CD4-positive, alpha-beta T cell treated with Interleukin-6 at 100 ng/mL for 8 hours (primary cell): ENCODE results near the gene COX4I2.
"Not testable (repeated sequence)": the region's sequence is repeated elsewhere in the genome, so short reads cannot be mapped to it uniquely, and the experiment has no call there.

ENCODE experiments used
- DNase-seq: peaks from one replicate; pipeline ENCODE4 v3.0.0-alpha.2; 2020; ENCODE audit warnings: mixed read lengths, low spot score

The COX4I2 gene

DNA sequence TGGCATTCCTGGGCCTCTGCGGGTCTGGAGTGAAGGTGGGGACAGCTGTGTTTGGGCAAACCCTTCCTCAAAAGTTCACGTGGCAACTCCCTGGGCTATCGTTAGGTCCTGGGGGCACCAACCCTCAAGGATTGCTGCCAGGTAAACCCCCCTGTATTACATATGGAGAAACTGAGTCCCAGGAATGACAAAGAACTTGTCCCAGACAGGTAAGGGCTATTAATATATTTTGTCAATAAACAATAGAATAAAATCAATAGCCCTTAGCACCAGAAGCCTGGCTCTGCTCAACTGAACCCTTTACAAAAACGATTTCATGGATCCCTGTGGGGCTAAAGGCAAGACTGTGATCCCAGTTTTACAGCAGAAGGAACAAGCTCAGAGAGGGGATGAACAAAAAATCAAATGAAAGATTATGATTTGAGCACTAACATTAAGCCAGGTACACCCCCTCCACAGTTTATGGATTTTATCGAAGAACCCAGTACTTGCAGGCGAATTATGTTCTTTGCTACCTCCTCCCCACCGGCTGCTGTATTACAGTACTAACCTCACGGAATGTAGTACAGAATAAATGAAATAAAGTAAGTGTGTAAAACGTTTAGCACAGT is 30.0 kb upstream of the COX4I2 start:
- no peak for DNase-seq

GRCh38 chr20:31608251-31608945 is 29.3 kb upstream of the COX4I2 start:
- DNase-seq, result no peak

- not testable (repeated sequence) for DNase-seq
Measured at GRCh38 chr20:31612271-31612640, 25.5 kb upstream of the COX4I2 start.

- no peak for DNase-seq
Measured at GRCh38 chr20:31615416-31615815, 22.3 kb upstream of the COX4I2 start.

- no peak for DNase-seq
Measured at GRCh38 chr20:31617432-31618104, 20.1 kb upstream of the COX4I2 start.

- no peak for DNase-seq
Measured at GRCh38 chr20:31620246-31620645, 17.5 kb upstream of the COX4I2 start.

DNA sequence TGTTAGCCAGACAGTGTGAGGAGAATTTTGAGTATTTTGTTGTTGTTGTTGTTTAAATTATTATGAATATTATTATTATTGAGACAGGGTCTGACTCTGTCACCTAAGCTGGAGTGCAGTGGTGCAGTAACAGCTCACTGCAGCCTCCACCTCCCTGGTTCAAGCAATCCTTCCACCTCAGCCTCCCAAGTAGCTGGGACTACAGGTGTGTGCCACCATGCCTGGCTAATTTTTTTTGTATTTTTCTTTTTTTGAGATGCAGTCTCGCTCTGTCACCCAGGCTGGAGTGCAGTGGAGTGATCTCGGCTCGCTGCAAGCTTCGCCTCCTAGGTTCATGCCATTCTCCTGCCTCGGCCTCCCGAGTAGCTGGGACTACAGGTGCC is 14.6 kb upstream of the COX4I2 start:
- not testable (repeated sequence) for DNase-seq

DNA sequence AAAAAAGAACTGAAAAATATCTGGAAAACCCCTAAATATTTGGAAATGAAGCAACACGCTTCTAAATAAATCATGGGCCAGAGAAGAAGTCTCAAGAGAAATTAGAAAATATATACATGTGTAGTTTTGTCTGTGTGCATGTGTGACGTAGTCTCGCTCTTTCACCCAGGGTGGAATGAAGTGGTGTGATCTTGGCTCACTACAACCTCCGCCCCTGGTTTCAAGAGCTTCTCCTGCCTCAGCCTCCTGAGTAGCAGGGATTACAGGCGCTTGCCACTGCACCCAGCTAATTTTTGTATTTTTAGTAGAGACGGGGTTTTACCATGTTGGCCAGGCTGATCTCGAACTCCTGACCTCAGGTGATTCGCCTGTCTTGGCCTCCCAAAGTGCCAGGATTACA is 11.2 kb upstream of the COX4I2 start:
- not testable (repeated sequence) for DNase-seq

DNA sequence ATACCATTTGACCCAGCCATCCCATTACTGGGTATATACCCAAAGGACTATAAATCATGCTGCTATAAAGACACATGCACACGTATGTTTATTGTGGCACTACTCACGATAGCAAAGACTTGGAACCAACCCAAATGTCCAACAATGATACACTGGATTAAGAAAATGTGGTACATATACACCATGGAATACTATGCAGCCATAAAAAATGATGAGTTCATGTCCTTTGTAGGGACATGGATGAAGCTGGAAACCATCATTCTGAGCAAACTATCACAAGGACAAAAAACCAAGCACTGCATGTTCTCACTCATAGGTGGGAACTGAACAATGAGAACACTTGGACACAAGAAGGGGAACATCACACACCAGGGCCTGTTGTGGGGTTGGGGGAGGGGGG is 9.7 kb upstream of the COX4I2 start:
- DNase-seq, result not testable (repeated sequence)

GRCh38 chr20:31630187-31630790 is 7.4 kb upstream of the COX4I2 start:
- DNase-seq, result no peak

- no peak for DNase-seq
Measured at GRCh38 chr20:31632548-31633338, 5.0 kb upstream of the COX4I2 start.

DNA sequence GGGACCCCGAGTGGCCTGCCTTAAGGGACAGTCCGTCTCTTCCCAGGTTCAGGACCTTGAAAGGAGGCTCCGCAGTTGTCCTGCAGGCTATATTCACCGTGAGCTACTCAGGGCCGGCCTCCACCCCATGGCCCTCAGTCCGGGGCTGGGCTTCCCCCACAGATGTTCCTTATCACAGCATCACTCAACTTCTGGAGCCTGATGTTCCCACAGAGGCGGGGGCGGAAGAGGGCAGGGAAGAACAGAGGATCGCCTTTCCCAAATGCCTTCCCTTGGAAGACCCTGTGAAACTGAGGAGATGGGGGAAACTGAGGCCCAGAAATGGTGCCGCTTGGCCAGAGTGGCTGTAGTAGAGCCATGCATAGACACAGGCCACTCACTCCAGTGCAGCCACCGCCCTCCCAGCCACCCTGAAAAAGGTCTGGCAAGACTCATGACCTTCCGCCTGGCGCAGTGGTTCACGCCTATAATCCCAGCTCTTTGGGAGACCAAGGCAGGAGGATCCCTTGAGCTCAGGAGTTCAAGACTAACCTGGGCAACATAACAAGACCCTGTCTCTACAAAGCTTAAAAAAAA is 4.3 kb upstream of the COX4I2 start:
- no peak for DNase-seq

DNA sequence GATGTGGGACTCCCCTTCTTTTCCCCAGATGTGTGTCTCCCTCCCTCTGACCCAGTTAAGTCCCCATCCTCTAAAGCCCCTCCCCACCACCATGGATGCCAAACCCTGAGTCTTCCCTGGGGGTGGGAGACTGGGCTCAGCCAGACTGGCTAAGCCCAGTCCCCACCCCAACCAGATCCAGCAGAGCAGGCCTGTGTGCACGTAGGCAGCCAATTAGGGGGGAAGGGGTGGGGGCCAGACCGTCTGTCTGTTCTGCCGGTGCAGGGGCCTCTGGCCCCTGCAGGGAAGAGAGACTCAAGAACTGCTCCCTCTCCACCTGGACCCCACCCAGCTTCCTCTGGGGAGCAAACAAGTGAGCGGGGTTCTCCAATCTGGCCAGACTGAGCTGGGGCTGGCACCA is 605 bp downstream of the COX4I2 start:
- no peak for DNase-seq

DNA sequence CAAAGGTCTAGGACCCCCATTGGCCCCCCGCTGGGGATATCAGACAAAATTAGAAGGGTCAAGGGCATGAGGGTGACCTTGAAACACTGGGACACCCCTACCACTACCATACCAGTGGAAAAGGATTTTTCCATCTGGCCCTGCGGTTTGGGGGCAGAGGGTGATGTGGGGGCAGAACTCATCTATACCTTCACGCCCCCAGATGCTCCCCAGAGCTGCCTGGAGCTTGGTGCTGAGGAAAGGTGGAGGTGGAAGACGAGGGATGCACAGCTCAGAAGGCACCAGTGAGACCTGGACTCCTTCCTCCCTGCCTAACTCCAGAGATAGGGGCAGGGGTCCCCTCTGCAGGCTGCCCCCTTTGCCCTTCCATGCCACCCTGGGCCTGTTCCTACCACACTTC is 1.1 kb downstream of the COX4I2 start:
- DNase-seq, result no peak

DNA sequence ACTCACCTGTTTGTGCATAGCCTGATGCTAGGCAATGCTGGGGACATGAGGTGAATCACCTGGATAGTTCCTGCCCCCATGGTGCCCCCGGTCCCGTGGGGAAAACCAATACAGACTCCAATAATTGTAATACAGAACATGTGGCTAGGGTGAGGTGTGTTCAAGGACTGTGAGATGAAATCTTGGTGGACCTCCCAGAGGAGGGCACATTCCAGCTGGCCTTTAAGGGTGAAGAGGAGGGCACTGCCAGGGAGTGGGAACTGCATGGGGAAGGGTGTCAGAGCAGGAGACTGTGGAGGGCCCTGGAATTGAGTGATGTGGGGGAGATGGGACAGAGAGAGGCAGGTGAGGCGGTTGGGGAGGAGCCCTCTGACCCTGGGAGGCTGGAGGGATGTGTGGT is 2.5 kb downstream of the COX4I2 start:
- DNase-seq, result no peak

DNA sequence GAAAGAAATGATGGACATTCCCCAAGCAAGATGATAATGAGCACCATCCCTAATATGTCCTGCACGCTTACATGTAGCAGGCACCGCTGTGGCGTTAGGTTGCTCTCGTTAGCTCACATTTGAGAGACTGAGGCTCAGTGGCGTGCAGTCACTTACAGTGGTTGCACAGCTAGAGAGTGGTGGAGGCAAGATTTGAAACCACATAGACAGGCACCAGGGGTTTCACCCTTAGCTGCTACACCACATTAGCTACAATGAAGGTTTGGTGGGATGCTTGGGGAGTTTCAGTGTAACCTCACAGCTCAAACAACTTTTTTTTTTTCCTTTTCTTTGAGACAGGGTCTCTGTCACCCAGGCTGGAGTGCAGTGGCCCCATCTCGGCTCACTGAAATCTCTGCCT is 3.7 kb downstream of the COX4I2 start:
- DNase-seq, result no peak

- DNase-seq, result no peak
Measured at GRCh38 chr20:31642837-31643236, 5.1 kb downstream of the COX4I2 start.

DNA sequence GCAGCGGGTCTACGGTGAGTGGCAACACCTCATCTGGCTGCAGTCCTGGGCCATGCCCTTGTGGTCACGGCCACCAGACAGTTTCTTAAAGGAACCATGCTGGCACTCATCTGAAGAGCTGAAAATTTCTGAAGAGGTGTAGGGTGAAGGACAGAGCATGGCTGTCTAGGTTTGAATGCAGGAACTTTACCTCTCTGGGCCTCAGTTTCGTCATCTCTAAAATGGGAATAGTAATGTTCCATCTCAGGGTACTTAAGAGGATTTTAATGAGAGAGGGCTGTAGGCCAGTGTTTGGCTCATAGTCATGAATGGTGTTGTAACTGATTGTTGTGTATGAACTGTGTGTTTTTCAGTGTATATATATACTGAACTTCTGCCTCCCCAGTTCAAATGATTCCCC is 5.8 kb downstream of the COX4I2 start:
- no peak for DNase-seq

DNA sequence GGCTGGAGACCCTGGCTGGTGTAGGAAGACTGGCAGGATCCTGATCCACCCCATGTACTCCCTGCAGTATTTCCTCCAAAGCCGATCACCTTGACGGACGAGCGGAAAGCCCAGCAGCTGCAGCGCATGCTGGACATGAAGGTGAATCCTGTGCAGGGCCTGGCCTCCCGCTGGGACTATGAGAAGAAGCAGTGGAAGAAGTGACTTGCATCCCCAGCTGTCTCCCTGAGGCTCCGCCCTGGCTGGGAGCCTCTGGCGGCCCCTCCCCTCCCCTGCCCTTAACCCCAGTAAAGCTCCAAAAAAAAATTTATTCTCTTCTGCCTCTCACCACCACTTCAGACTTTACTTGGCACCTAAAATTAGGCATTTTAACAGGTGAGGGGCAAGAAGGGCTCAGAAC is 7.0 kb downstream of the COX4I2 start:
- DNase-seq, result no peak

DNA sequence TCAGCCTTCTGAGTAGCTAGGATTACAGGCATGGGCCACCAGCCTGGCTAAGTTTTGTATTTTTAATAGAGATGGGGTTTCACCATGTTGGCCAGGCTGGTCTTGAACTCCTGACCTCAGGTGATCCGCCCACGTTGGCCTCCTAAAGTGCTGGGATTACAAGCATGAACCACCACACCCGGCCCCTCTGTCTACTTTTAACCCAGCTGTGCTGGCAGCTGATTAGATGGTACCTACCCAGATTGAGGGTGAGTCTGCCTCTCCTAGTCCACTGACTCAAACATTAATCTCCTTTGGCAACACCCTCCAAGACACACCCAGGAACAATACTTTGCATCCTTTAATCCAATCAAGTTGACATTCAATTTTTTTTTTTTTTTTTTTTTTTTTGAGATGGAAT is 10.4 kb downstream of the COX4I2 start:
- not testable (repeated sequence) for DNase-seq

- DNase-seq, result no peak
Measured at GRCh38 chr20:31652917-31653396, 15.2 kb downstream of the COX4I2 start.

DNA sequence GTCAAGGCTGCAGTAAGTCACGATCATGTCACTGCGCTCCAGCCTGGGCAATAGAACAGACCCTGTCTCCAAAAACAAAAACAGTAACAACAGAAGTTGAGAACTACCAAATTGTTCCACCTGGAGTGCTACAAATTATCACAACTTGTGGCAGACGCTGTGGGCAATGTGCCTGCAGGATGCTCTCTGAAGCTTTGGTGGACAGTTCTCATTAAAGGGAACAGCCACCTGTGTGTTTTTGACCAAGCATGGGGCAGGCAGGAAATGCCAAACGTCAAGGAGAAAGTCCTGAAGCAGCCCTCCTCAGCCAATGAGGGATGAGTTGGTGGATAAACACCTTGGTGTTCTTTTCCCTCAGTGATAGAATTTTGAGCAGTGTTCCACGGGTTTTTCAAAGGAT is 15.8 kb downstream of the COX4I2 start:
- DNase-seq, result no peak
